GM21360 (cell line): ENCODE measurements around the gene USP9Y.

ENCODE experiments used
- ATAC-seq: cut with Tn5 transposase; IDR thresholded peaks from one replicate; pipeline ENCODE4 v1.9.1; 2021; ENCODE audit warnings: mild to moderate bottlenecking, moderate library complexity; ENCODE audit not compliant: unreplicated experiment

The USP9Y gene

GRCh38 chrY:12756021-12756420, 55.0 kb downstream of the USP9Y start:
- no peak for ATAC-seq

GRCh38 chrY:12765976-12766375, 64.9 kb downstream of the USP9Y start:
- no peak for ATAC-seq

- ATAC-seq, result no peak
These were observed 83.5 kb downstream of the USP9Y start for GRCh38 chrY:12784521-12784920.

GRCh38 chrY:12793999-12794398, 93.0 kb downstream of the USP9Y start:
- ATAC-seq, result no peak

GRCh38 chrY:12808046-12808445, 107.0 kb downstream of the USP9Y start:
- ATAC-seq, result no peak

- no peak for ATAC-seq
These were observed 108.0 kb downstream of the USP9Y start for GRCh38 chrY:12809034-12809433.

GRCh38 chrY:12823408-12823807, 122.4 kb downstream of the USP9Y start:
- ATAC-seq, result no peak

GRCh38 chrY:12826791-12827190, 125.8 kb downstream of the USP9Y start:
- ATAC-seq, result no peak

- no peak for ATAC-seq
These were observed 132.3 kb downstream of the USP9Y start for GRCh38 chrY:12833284-12833683.

- ATAC-seq, result no peak
These were observed 136.5 kb downstream of the USP9Y start for GRCh38 chrY:12837550-12837949.

GRCh38 chrY:12841368-12841767, 140.3 kb downstream of the USP9Y start:
- ATAC-seq, result no peak

- no peak for ATAC-seq
These were observed 145.8 kb downstream of the USP9Y start for GRCh38 chrY:12846793-12847192.

- no peak for ATAC-seq
These were observed 154.8 kb downstream of the USP9Y start for GRCh38 chrY:12855791-12856275.

GRCh38 chrY:12867960-12868359, 166.9 kb downstream of the USP9Y start:
- no peak for ATAC-seq

- ATAC-seq, result no peak
These were observed 195.9 kb downstream of the USP9Y start for GRCh38 chrY:12896973-12897372.

GRCh38 chrY:12898604-12899003, 197.6 kb downstream of the USP9Y start:
- ATAC-seq, result no peak

- no peak for ATAC-seq
These were observed 203.8 kb downstream of the USP9Y start, which contains the start of gene DDX3Y for GRCh38 chrY:12904618-12905516. Gene DDX3Y (plus strand): TSS chrY:12904868. CDS start chrY:12904937, 69 bp downstream.

GRCh38 chrY:12905517-12905872, 204.5 kb downstream of the USP9Y start:
- ATAC-seq, result no peak

- ATAC-seq, result no peak
These were observed 204.9 kb downstream of the USP9Y start for GRCh38 chrY:12905895-12906294.
